ENCODE results near the gene SERP2.

The SERP2 gene

DNA sequence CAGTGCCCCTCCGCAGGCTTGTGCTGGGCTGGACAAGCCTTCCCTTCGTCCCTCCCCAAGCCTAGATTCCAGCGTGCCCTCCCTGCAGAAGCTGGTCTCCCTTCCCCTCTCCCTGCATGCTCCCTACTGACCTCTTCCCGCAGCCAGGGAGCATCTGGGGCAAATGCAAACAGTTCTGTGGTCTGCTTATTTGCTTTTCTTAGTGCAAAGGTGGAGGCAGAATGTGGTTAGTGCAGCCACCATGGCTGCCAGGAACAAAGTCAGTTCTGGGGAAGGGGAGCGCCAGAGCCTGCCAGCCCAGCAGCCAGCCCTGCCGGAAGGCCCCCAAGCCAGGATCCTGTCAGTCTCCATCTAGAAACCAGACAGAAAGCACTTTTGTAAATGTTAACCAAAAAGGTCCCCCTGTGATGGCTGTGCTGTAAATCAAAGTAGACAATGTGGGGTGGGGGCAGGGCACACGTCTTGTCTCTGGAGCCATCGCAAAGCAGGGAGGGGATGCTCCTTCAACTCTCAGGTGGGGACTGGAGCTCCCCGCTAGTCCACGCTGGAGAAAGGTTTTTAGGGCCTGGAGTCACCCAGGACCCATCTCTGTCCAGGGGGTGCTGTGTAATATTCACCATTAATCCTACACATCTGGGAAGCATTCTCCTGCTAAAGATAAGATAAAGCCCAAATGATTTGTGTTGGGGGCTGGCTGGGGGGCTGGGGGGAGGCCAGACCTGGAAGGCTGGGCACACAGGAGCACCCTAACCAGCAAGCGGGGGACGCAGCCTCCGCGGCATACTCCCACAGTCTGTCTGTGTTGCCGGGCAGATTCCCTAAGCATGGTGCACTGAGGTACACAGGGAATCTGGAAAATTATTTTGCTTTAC lies 30.9 kb downstream of the SERP2 start:
- H3K4me3 ChIP-seq (replicated peaks; ENCODE audit: low read depth, low read length) = no peak overlapping the region
- no peak for DNase-seq (ENCODE audit: extremely low read depth, low read depth)

DNA sequence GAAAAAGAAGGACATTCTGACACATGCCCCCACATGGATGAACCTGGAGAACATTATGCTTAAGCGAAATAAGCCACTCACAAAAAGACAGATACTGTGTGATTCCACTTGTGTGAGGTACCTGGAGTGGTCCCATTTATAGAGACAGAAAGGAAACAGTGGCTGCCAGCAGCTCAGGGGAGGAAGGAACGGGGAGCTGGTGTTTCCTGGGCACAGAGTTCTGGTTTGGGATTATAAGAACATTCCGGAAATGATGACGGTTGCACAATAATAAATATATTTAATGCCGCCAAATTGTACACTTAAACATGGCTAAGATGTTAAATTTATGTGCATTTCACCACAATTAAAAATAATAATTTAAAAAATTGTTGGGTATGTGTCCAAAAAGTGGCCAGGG lies 33.0 kb downstream of the SERP2 start:
- TF ChIP-seq, protein P1, sequence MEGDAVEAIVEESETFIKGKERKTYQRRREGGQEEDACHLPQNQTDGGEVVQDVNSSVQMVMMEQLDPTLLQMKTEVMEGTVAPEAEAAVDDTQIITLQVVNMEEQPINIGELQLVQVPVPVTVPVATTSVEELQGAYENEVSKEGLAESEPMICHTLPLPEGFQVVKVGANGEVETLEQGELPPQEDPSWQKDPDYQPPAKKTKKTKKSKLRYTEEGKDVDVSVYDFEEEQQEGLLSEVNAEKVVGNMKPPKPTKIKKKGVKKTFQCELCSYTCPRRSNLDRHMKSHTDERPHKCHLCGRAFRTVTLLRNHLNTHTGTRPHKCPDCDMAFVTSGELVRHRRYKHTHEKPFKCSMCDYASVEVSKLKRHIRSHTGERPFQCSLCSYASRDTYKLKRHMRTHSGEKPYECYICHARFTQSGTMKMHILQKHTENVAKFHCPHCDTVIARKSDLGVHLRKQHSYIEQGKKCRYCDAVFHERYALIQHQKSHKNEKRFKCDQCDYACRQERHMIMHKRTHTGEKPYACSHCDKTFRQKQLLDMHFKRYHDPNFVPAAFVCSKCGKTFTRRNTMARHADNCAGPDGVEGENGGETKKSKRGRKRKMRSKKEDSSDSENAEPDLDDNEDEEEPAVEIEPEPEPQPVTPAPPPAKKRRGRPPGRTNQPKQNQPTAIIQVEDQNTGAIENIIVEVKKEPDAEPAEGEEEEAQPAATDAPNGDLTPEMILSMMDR (IDR thresholded peaks at IDR 0.05; ENCODE audit: low read depth, low read length, missing control alignments) = no peak

More for the DNA sequence above, 30.9 kb downstream of the SERP2 start:
- TF ChIP-seq, protein P1 (IDR thresholded peaks at IDR 0.05; ENCODE audit: low read depth, low read length, missing control alignments) = no peak

DNA sequence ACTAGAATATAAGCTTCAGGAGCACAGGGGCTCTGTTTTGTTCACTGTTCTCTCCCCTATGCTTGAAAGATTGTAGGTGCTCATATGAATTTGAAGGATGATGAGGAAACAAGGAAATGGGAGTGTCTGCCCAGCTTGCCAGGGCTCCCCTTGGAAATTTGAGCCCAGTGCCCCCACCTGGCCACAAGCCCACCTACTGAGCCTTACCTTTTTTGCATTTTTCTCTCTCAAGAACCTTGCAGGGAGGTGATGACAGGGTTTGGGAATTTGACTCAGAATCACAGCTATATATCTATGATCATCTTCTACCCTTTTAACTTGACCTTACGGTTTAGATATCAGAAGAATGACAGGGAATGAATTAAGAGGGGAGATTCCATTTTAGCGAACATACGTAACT lies 33.8 kb downstream of the SERP2 start:
- no peak for DNase-seq (ENCODE audit: extremely low read depth, low read depth)
- no peak overlapping the region for H3K4me3 ChIP-seq (replicated peaks; ENCODE audit: low read depth, low read length)
- TF ChIP-seq, protein P1 (IDR thresholded peaks at IDR 0.05; ENCODE audit: low read depth, low read length, missing control alignments) = no peak

More for the DNA sequence above, 33.0 kb downstream of the SERP2 start:
- H3K4me3 ChIP-seq (replicated peaks; ENCODE audit: low read depth, low read length) = no peak overlapping the region
- no peak for DNase-seq (ENCODE audit: extremely low read depth, low read depth)

DNA sequence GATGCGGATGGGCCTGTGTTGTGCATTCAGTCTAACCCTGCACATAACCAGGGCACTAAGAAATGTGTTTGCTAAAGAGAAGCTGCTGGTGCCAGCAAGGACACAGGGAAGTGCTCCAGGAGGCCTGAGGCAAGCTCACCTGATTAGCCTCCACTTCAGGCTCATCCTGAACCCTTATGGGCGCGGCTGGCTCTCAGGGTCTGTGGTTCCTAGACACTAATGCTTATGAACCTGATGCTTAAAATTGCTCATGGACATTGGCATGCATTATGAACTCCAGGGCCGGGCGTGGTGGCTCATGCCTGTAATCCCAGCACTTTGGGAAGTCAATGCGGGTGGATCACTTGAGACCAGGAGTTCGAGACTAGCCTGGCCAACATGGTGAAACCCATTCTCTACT lies 34.3 kb downstream of the SERP2 start:
- no peak for DNase-seq (ENCODE audit: extremely low read depth, low read depth)
- no peak overlapping the region for H3K4me3 ChIP-seq (replicated peaks; ENCODE audit: low read depth, low read length)
- TF ChIP-seq, protein P1 (IDR thresholded peaks at IDR 0.05; ENCODE audit: low read depth, low read length, missing control alignments) = no peak

DNA sequence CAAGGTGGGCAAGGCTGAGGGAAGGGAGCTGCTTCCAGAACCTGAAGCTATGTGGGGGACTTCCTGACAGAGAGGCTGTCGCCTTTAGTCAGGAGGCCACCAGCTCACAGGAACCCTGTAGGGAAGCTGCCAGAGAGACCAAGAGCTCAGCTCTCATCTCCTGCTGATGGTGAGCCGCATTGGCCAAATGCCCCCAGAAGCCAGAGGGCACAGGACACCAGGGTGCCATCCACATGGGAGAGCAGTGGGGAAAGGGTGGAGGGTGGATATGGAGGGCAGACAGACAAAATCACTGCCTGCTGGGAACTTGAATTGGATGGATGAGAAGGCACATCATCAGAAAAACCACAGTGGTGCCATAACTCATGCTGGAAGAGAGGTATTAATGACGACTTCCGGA lies 36.0 kb downstream of the SERP2 start:
- no peak overlapping the region for H3K4me3 ChIP-seq (replicated peaks; ENCODE audit: low read depth, low read length)
- TF ChIP-seq, protein P1 (IDR thresholded peaks at IDR 0.05; ENCODE audit: low read depth, low read length, missing control alignments) = no peak
- DNase-seq (ENCODE audit: extremely low read depth, low read depth) = no peak

DNA sequence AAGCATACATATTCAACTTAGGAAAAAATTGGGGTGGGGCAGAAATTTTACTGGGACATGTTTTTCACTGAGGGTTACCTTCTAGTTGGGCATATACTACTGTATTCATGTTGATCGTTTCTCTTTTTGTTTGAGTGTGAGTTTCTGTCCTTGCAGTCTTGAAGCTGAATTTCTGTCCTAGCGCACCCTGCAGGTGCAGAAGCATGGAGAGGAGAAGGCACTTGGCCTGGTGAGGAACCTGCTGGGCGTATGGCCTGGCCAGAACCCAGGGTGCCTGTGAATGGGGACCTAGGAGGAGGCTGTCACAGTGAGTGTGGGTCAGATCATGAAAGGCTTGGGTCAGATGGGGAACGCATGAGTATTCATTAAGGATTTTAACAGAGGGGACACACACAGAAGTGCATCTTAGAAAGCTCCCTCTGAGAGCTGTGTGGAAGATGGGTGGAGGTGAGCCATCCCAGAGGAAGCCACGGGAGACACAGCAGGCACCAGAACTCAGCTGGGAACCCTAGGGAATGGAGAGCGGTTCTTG lies 36.8 kb downstream of the SERP2 start:
- no peak overlapping the region for H3K4me3 ChIP-seq (replicated peaks; ENCODE audit: low read depth, low read length)
- TF ChIP-seq, protein P1 (IDR thresholded peaks at IDR 0.05; ENCODE audit: low read depth, low read length, missing control alignments) = no peak
- no peak for DNase-seq (ENCODE audit: extremely low read depth, low read depth)

Data from HFF-Myc (cell line).